Measurements from ENCODE around the gene REV3L. TPM values are rescaled to one million over a fixed set of nuclear protein-coding genes. Genes with fewer than 3 reads are reported as not detected.
A peak's percentile ranks its signal among the peaks of the same experiment; 100 is the strongest.

REV3L gene
- total RNA-seq, 1 experiment from 2014 or later = 25.3 TPM

DNA sequence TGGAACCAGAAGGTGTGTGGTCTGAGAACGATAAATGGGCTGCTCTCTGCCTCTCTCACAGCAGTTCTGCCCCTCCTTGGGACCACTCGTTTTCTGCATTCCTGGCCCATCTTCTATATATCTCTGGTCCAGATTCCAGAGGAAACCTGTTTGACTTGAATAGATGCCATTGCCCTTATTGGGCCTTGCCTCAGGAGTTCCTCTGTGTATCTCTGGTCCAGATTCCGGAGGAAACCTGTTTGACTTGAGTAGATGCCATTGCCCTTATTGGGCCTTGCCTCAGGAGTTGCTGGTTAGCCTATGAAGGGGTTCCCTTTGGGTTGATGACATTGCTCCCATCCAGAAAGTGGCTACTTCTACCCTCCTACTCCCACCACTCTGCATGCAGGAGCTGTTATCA lies 206.3 kb downstream of the REV3L start:
- ATAC-seq = no peak
- H2AFZ ChIP-seq (ENCODE audit: low read length) = no peak overlapping the region

DNA sequence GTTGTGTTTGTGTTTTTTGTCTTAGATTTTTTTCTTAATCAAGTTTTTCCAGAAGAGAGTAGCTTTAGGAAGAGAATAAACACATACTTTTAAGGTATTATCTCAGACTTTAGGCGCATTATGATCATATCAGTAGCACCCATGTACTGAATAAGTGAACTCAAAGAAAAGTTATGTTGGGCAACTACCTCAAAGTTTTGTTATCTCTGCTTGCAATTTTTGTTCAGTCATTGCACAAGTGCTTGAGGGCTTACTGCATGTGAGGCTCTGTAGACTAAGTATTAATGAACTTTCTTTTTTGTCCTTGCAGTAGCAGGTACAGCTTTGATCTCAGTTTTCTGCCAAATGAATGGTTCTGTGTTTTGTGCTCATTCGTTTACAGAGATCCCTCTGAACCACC lies 206.7 kb downstream of the REV3L start:
- Histone ChIP-seq H4K20me1 (ENCODE audit: low read length) (no peaks in the 10 kb centered on the region), H3K27ac (ENCODE audit: low read length) (no peak overlapping the region), H3K4me3 (ENCODE audit: low read length) (no peak overlapping the region), H3K9ac (ENCODE audit: low read length) (no peak overlapping the region), H3K79me2 (ENCODE audit: low read length) (no peaks in the 10 kb centered on the region), H3F3A (ENCODE audit: low read length, unreplicated experiment) (no peaks in the 10 kb centered on the region), H3K9me3 (ENCODE audit: low read length) (no peaks in the 10 kb centered on the region), H3K9me2 (replicated peaks; ENCODE audit: low read length) (no peaks in the 10 kb centered on the region), H2AFZ (ENCODE audit: low read length) (no peak overlapping the region), H3K4me1 (ENCODE audit: insufficient read depth, low read length) (no peaks in the 10 kb centered on the region), H3K27me3 (ENCODE audit: low read length) (no peaks in the 10 kb centered on the region), H3K36me3 (ENCODE audit: low read depth, low read length) (peaks cover 36% of the 10 kb centered on the region), H3K4me2 (ENCODE audit: low read length) (no peak overlapping the region)
- no peak for TF ChIP-seq EZH2 (IDR thresholded peaks at IDR 0.05; ENCODE audit: low read length, unreplicated experiment)
- no peak for TF ChIP-seq EZH2phosphoT487 (IDR thresholded peaks at IDR 0.05; ENCODE audit: borderline replicate concordance, low read length)
- TF ChIP-seq, protein P1, sequence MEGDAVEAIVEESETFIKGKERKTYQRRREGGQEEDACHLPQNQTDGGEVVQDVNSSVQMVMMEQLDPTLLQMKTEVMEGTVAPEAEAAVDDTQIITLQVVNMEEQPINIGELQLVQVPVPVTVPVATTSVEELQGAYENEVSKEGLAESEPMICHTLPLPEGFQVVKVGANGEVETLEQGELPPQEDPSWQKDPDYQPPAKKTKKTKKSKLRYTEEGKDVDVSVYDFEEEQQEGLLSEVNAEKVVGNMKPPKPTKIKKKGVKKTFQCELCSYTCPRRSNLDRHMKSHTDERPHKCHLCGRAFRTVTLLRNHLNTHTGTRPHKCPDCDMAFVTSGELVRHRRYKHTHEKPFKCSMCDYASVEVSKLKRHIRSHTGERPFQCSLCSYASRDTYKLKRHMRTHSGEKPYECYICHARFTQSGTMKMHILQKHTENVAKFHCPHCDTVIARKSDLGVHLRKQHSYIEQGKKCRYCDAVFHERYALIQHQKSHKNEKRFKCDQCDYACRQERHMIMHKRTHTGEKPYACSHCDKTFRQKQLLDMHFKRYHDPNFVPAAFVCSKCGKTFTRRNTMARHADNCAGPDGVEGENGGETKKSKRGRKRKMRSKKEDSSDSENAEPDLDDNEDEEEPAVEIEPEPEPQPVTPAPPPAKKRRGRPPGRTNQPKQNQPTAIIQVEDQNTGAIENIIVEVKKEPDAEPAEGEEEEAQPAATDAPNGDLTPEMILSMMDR (conservative IDR thresholded peaks at IDR 0.05; ENCODE audit: low read depth, low read length) = no peak
- DNase-seq (no peak), ATAC-seq (no peak)
- intact Hi-C loops (cut with micrococcal nuclease) = no loop called here
- POLR2A ChIA-PET (ENCODE audit: unreplicated experiment) = no interaction called here
- CTCF ChIA-PET = no interaction called here
- BruUV-seq (replicated peaks) = no TSS peak

More for the DNA sequence above, 206.3 kb downstream of the REV3L start:
- DNase-seq = peak; percentile 11
- Histone ChIP-seq H3F3A (ENCODE audit: low read length, unreplicated experiment) (no peaks in the 10 kb centered on the region), H3K27ac (ENCODE audit: low read length) (no peak overlapping the region), H3K4me2 (ENCODE audit: low read length) (no peak overlapping the region), H3K4me3 (ENCODE audit: low read length) (no peak overlapping the region), H3K9me2 (replicated peaks; ENCODE audit: low read length) (no peaks in the 10 kb centered on the region), H3K36me3 (ENCODE audit: low read depth, low read length) (peaks cover 36% of the 10 kb centered on the region), H3K9ac (ENCODE audit: low read length) (no peak overlapping the region), H3K9me3 (ENCODE audit: low read length) (no peaks in the 10 kb centered on the region), H3K4me1 (ENCODE audit: insufficient read depth, low read length) (no peaks in the 10 kb centered on the region), H3K79me2 (ENCODE audit: low read length) (no peaks in the 10 kb centered on the region), H3K27me3 (ENCODE audit: low read length) (no peaks in the 10 kb centered on the region), H4K20me1 (ENCODE audit: low read length) (no peaks in the 10 kb centered on the region)
- intact Hi-C loops (cut with micrococcal nuclease) = no loop called here
- TF ChIP-seq, protein P1 (conservative IDR thresholded peaks at IDR 0.05; ENCODE audit: low read depth, low read length) = no peak
- TF ChIP-seq EZH2 (IDR thresholded peaks at IDR 0.05; ENCODE audit: low read length, unreplicated experiment) = no peak
- TF ChIP-seq EZH2phosphoT487 (IDR thresholded peaks at IDR 0.05; ENCODE audit: borderline replicate concordance, low read length) = no peak
- ChIA-PET POLR2A (ENCODE audit: unreplicated experiment) (no interaction called here), CTCF (no interaction called here)
- BruUV-seq (replicated peaks) = no TSS peak

DNA sequence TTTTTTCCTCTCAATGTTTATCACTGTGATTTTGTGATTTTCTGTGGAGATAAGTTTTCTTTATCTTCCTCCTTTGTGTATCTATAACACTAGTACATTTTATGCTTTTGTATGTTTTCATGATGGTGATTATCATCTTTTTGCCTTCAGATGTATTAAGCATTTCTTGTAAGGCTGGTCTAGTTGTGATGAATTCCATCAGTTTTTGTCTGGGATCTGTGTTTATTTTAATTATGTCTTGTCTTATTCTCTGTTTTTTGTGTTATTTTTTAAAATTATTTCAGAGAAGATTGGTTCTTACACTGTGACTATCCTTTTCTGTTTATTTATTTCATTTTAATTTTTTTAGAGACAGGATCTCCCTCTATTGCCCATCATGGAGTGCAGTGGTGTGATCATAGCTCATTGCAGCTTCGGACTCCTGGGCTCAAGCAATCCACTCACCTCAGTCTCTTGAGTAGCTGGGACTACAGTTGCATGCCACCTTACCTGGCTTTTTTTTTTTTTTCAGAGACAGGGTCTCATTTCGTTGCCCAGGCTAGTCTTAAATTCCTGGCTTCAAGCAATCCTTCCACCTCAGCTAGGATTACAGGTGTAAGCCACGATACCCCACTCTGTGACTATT lies 208.3 kb downstream of the REV3L start:
- Histone ChIP-seq H4K20me1 (ENCODE audit: low read length) (no peaks in the 10 kb centered on the region), H3K36me3 (ENCODE audit: low read depth, low read length) (peaks cover 36% of the 10 kb centered on the region), H3K4me1 (ENCODE audit: insufficient read depth, low read length) (no peaks in the 10 kb centered on the region), H2AFZ (ENCODE audit: low read length) (no peak overlapping the region), H3K27me3 (ENCODE audit: low read length) (no peaks in the 10 kb centered on the region), H3K79me2 (ENCODE audit: low read length) (0 out of 2 replicates have a peak, but pooled peaks cover 4% of the 10 kb centered on the region), H3K27ac (ENCODE audit: low read length) (no peak overlapping the region), H3K9me2 (replicated peaks; ENCODE audit: low read length) (no peaks in the 10 kb centered on the region), H3F3A (ENCODE audit: low read length, unreplicated experiment) (no peaks in the 10 kb centered on the region), H3K9me3 (ENCODE audit: low read length) (no peaks in the 10 kb centered on the region), H3K9ac (ENCODE audit: low read length) (no peak overlapping the region), H3K4me3 (ENCODE audit: low read length) (no peak overlapping the region), H3K4me2 (ENCODE audit: low read length) (no peak overlapping the region)
- intact Hi-C loops (cut with micrococcal nuclease) = no loop called here
- CTCF ChIA-PET = no interaction called here
- TF ChIP-seq, protein P1 (conservative IDR thresholded peaks at IDR 0.05; ENCODE audit: low read depth, low read length) = no peak
- TF ChIP-seq EZH2 (IDR thresholded peaks at IDR 0.05; ENCODE audit: low read length, unreplicated experiment) = no peak
- no peak for TF ChIP-seq EZH2phosphoT487 (IDR thresholded peaks at IDR 0.05; ENCODE audit: borderline replicate concordance, low read length)
- DNase-seq = no peak
- POLR2A ChIA-PET (ENCODE audit: unreplicated experiment) = no interaction called here
- no TSS peak for BruUV-seq (replicated peaks)
- ATAC-seq = no peak

Measured in PC-3 (cell line).